HTR-8/SVneo (cell line): ENCODE measurements around the gene CD9.
"Not testable (repeated sequence)": the region's sequence is repeated elsewhere in the genome, so short reads cannot be mapped to it uniquely, and the experiment has no call there.

Experiments
- DNase-seq: peaks from one replicate; pipeline ENCODE4 v3.0.0; 2011; ENCODE audit warnings: low spot score, mixed read lengths; ENCODE audit not compliant: insufficient read length
- FAIRE-seq: peaks from 2 replicates; lab custom pipeline; 2011; peaks lifted over from hg19 to GRCh38; lab: Jason Lieb, UNC

Gene CD9

GRCh38 chr12:6178981-6179761 lies 21.0 kb upstream of the CD9 start:
- FAIRE-seq, result no peak
- DNase-seq, result no peak

GRCh38 chr12:6180268-6181051 lies 19.7 kb upstream of the CD9 start:
- FAIRE-seq, result peak; percentile 93
- DNase-seq, result peak; percentile 80

- FAIRE-seq, result peak; percentile 99
Observed at GRCh38 chr12:6181166-6181565, 19.0 kb upstream of the CD9 start.

GRCh38 chr12:6181583-6182278 lies 18.5 kb upstream of the CD9 start:
- DNase-seq, result no peak
- no peak for FAIRE-seq

More at GRCh38 chr12:6181166-6181565, 19.0 kb upstream of the CD9 start:
- no peak for DNase-seq

- FAIRE-seq (no peak), DNase-seq (no peak)
Observed at GRCh38 chr12:6182279-6182898, 17.8 kb upstream of the CD9 start.

- no peak for FAIRE-seq
- no peak for DNase-seq
Observed at GRCh38 chr12:6183689-6184428, 16.3 kb upstream of the CD9 start.

- FAIRE-seq (no peak), DNase-seq (no peak)
Observed at GRCh38 chr12:6185961-6186827, 14.0 kb upstream of the CD9 start.

GRCh38 chr12:6187948-6188793 lies 12.0 kb upstream of the CD9 start:
- peak; percentile 4 for FAIRE-seq
- no peak for DNase-seq

- DNase-seq, result no peak
- FAIRE-seq, result peak; percentile 4
Observed at GRCh38 chr12:6189028-6189427, 11.2 kb upstream of the CD9 start.

- not testable (repeated sequence) for FAIRE-seq, DNase-seq
Observed at GRCh38 chr12:6189952-6190598, 10.1 kb upstream of the CD9 start.

- not testable (repeated sequence) for FAIRE-seq, DNase-seq
Observed at GRCh38 chr12:6190767-6191530, 9.3 kb upstream of the CD9 start.

GRCh38 chr12:6192604-6193380 lies 7.4 kb upstream of the CD9 start:
- FAIRE-seq, result no peak
- no peak for DNase-seq

- DNase-seq (no peak), FAIRE-seq (no peak)
Observed at GRCh38 chr12:6193853-6194815, 6.1 kb upstream of the CD9 start.

- FAIRE-seq (peak; percentile 80), DNase-seq (peak; percentile 99)
Observed at GRCh38 chr12:6195665-6196535, 4.3 kb upstream of the CD9 start.
